ENCODE data around the gene RXFP3.

Gene RXFP3

DNA sequence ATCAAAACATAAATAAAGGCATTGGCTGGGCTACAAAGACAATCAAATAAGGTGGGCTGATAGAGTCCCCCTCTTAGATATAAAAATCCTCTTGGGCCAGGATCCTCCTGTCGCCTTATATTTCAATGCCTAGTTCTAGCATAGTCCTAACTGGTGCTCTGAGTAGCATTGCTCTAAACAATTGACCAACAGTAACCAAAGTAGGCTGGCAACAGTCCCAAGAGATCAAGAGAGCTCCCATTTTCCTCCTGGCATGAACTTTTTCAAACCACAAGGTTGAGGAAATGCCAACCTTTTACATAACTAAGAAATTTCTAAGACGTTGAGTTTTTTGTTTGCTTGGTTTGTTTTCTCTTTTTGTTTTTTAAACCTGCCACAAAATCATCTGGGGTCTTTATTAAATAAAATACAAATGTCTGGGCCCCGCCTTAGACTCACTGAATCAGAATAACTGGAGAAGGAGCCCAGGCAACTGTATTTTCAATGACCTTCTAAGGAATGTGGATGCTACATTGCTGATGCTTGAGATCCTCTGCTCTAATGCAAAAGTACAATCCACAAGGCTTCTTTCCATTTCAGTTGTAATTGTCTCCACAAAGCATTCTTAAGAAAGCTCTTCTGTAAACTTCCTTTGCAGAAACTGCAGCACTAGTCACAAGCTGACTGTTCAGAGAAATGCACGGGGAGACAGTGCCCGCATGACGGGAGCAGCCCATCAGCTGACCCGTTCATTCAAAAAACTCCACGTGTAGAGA lies 45.4 kb downstream of the RXFP3 start:
- DNase-seq (ENCODE audit: low read depth) = no peak

DNA sequence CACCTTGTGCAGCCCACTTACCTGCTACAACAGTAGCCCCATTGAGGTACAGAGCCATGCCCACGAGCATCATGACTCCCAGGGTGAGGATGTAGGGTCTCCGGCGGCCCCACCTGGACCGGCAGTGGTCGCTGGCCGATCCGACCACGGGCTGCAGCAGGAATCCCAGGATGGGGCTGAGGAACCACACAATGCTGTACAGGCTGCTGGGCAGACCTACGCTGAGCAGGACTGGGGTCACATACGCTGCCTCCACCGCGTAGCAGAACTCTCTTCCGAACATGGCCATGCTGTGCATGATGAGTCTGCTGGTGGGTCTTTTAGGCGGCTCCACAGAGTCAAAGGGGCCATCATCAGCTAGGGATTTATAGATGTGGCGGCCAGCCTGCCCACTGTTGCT lies 48.0 kb downstream of the RXFP3 start:
- DNase-seq (ENCODE audit: low read depth) = no peak

GRCh38 chr5:33984671-33985124 lies 48.5 kb downstream of the RXFP3 start, which contains the start of gene SLC45A2:
SLC45A2 (minus strand) TSS chr5:33984693; CDS start chr5:33984583, 110 bp downstream.
- no peak for DNase-seq (ENCODE audit: low read depth)

DNA sequence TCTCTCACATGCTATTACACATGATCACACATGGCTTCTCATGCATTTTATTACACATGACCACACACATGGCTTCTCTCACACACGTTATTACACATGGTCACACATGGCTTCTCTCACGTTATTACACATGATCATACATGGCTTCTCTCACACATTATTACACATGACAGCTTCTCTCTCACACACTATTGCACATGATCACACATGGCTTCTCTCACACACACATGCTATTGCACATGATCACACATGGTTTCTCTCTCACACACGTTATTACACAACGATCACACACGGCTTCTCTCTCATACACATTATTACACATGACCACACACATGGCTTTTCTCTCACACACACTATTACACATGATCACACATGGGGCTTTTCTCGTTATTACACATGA lies 49.3 kb downstream of the RXFP3 start:
- no peak for DNase-seq (ENCODE audit: low read depth)

Measured in activated gamma-delta T cell treated with anti-CD3 and anti-CD28 coated beads, Interleukin-2, amount 50 U/mL, for 16 hours (primary cell).